Stimulated activated CD4-positive, alpha-beta T cell treated with anti-CD3 and anti-CD28 coated beads, Interleukin-15, amount 100 ng/mL, for 48 hours (primary cell): ENCODE data around the gene ARAP1.

ENCODE experiments used
- DNase-seq, 2 donors: peaks; one replicate each; pipeline ENCODE4 v3.0.0-alpha.2; 2020; ENCODE audit warnings: low read depth in 2 of 2

Gene ARAP1

DNA sequence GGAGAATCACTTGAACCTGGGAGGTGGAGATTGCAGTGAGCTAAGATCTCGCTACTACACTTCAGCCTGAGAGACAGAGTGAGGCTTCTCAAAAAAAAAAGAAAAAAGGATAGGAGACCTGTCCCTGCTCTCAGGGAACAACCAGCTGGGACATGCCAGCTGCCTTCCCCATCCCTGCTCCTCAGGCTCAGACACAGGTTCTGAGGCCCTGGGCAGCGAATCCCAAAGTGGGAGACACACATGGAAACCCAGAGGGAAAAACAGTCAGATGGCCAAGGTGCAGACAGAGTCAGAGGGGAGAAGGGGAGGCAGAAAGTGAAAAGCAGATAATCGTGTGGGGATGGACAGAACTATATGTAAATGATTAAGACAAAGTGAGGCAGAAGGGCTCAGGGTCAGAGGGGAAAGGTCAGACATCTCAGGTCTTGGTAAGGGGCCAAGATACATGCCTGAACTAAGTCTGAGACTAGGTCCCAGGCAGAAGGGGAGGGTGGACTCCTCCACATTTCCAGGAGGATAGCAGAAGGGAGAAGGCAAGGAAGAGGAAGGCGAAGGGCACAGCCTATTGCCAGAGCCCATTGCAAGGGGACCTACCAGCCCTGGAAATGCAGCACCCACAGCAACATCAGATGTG lies 27.4 kb upstream of the ARAP1 start:
- no peak for DNase-seq

DNA sequence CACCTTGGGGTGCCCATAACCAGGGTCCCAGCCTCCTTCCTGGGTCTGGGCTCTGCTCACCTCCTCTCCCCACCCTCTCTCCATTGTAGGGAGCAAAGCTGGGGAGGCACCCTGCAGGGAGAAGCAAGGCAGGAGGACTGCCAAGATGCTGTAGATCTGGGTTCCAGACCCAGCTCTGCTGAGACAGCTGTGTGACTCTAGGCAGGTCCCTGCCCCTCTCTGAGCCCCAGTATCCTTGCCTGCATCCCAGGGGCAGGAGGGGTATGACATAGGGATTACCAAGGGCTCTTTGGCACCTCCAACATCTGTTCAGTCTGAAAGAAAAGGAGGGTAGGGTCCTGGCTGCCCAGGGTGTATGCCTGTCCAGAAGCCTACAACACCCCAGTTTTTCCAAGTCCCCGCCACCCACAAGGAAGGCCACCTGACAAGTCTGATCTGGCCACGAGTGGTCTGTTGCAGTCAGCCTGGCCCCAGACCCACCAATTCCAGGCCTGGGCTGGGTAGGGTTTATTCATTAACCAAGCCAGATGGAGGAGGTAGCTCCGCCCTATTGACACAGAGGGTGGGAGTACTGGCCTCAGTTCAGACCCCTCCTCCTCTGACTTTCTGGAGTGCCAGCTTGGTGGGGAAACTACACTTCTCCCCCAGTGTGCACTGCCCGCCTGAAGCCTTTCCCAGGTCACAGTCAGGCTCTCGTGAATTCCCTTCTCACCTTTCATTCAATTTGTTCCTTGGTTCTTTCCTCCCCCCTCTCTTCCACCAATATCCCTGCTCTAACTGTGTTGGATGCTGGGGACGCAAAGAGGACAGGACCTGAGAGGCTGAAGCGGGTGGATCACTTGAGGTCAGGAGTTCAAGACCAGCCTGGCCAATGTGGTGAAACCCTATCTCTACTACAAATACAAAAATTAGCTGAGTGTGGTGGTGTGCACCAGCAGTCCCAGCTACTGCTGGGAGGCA lies 26.6 kb upstream of the ARAP1 start:
- DNase-seq, result no peak

DNA sequence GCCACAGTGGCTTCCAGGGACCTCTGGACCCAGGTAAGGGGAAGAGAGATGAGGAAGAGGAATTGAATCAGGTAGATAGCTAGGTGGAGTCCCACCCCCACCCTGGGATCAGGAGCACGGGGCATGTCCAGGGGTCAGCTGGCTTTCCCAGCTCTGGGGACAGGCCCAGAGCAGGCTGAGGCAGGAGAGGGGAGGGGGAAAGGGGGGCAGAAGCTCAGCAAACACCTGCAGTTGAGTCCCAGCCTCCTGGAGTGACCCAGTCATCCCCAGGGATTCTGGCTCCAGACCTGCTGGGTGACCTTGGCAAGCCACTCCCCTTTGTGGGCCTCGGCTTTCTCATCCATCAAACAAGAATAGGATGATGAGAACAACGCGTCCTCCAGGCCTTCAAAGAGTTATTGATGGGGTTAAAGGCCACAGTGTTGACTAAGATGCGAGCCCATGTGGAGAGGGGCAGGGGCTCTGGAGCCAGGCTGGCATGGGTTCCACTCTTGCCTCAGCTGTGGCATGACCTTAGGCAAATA lies 25.6 kb upstream of the ARAP1 start:
- DNase-seq, result no peak

DNA sequence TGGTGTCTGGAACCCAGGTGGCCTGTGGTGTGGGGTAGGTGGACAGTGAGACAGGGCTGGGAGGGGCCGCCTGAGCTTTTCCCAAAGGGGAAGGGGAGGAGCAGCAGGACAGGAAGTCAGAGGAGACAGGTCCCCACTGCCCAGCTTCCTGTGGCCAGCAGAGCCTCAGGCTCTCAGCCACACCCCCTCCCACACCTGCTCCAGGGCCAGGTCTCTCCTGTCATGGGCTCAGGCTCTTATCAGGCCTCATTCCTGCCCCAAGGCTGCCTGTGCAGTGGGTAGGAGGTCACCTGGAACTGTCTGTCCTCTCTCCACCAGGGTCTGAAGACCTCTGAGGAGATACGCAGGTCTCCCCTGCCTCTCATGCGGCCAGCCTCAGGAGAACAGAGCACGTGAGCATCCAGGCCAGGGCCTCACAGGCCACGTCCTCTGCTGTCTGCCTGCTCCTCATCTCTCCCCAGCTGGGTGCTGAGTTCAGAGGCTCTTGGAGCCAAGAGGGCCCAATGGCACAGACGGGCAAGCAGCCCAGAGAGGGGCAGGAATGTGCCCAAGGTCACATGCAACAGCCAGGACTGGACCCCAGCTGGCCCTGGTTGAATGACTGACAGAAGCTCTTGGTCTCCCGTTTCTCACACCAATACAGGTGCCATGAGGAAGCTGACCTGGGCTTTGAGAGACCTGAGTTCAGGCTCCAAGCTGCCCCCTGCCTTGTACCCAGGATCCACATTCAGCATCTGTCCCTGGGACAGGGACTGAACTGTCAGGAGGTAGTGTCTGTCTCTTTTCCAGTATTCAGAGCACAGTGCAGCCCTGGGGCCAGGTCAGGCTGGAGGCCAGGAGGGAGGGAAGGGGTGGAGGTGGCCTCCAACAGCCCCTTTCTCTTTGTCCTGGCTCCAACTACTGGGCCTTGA lies 24.9 kb upstream of the ARAP1 start:
- DNase-seq, result no peak

DNA sequence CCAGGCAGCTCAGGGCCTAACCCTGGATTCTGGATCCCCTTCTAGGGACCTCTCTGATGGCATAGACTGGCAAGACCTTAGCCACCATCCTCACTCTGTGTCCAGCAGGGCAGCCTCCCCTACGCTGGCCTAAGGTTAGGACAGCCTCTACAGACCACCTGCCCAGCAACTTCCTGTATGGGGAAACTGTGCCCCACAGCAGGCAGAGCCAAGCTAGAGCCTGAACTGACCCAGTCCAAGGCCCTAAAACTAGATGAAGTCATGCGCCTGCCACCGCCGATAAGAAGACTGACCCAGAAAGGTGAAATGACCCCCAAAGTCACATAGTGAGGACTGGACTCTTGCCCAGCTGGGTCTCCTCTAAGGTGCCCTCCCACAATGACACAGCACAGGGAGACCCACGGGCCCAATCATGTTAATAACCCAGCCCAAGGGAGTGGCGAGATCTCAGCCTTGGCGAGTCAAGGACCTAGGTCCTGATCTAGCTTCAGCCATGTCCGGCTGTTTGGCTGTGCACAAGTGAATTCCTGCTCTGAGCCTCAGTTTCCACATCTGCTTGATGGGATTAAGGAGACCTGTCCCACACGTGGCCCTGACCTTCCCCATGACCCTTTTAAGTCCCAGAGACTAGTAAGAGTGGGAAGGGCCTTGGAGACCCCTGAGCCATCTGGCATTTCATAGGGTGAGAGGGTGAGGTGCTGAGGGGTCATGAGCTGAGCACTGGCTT lies 24.1 kb upstream of the ARAP1 start:
- DNase-seq, result no peak

DNA sequence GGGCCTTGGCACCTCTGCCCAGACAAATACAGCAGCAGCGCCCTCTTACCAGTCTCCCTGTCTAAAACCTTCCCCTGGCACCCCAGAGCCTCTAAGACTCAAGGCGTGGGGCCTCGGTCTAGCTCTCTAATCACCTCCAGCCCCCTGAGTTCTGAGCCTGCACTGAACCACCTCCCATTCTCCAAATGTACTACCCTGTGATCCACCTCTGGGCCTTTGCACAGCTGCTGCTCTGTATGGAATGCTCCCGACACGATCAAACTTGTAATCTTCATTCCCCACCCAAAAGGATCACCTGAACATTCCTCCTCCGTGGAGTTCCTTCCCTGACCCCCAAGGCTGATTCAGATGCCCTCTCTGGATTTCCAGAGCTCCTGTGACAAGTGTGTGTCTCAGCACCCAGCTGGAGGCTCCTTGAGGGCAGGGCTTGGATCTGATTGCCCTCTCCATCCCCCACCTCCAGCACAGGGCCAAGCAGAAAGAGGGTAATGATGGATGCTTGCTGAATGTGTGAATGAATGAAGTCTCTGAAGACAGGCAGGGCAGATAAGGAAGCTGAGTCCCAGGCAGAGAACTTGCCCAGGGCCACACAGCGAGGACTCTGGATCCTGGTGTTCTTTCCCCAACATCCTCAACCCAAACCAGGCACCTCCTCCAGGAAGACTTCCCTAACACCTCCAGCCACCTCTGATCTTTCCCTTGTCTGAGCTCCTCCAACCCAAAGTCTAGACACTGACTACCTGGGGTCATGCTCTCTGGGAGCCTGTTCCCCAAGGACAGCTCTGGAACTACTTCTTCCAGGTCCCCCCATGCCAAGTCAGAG lies 23.3 kb upstream of the ARAP1 start:
- no peak for DNase-seq

DNA sequence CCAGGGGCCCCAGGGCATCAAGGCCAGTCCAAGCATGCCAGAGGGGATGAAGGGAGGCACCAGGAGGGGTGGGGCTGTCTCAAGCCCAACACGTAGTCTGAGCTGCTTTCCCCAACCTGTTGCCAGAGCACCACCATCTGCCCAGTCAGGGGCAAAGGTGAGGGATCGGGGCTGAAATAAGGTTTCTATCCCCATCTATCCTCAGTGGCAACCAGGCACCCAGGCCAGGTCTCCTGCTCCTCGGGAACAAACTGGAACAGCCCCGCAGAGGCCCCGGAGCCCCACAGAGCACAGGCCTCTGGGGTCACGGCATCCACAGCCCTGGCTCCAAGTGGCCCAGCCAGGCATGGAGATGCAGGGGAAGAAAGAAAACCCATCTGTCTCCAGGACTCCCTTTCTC lies 22.3 kb upstream of the ARAP1 start:
- DNase-seq, result no peak

DNA sequence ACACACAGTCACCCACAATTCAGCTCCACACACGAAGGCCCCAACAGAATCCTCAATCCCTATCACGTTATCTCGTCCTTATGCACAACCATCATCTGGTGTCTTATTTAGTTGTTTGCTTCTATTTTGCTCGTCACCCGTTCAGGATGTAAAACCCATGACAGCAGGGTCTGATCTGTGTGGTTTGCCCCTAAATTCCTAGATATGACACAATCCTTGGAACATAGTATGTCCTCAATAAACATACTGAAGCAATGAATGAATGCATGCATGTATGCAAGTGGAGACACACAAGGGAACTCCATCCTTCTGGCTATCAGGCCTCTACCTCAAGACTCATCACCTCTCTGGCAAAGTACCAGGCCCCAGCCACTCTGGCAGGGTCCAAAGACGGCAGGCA lies 21.5 kb upstream of the ARAP1 start:
- no peak for DNase-seq

DNA sequence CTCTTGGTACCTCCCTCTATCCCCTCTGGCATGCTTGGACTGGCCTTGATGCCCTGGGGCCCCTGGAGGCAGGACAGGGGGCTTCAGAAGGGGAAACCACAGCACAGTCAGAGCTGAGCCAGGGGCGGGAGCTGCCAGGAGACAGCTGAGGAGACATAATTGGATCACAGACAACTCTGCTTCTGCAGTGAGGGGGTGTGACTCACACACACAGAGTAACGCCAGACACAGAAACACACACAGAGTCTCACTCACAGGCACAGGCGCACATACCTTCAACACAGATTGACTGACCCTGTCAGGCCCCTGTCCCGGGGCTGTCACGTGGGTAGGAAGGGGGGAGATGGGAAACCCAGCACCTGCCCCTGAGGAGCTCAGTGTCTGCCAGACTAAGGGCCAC lies 21.1 kb upstream of the ARAP1 start:
- no peak for DNase-seq

DNA sequence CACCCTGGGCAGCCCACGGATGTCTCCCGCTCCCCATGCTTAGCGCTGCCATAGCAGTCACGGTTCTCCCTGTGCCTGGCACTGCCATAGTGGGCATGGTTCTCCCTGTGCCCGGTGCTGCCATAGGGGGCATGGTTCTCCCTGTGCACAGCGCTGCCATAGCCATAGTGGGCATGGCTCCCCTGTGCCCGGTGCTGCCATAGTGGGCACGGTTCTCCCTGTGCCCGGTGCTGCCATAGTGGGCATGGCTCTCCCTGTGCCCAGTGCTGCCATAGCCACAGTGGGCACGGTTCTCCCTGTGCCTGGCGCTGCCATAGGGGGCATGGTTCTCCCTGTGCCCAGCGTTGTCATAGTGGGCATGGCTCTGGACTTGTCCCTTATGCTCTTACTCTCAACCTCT lies 19.9 kb upstream of the ARAP1 start:
- DNase-seq, result no peak

DNA sequence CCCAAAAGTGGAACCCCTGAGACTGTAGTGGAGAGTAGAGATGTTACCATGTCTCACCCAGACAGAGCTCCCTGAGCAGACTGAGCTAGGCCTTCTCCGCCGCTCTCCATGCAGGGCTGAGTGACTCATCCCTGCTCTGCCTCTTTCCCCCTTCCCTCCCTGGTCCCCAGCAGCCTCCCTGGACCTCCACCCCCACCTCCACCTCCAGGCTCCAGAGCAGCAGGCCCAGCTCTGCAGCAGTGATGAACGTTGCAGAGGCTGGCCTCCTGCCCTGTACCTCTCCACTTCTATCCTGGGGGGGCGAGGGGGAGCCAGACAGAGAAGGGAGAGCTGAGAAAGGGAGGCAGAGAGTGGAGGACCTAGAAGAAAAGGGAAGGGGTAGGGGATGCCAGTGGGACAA lies 19.3 kb upstream of the ARAP1 start:
- no peak for DNase-seq

DNA sequence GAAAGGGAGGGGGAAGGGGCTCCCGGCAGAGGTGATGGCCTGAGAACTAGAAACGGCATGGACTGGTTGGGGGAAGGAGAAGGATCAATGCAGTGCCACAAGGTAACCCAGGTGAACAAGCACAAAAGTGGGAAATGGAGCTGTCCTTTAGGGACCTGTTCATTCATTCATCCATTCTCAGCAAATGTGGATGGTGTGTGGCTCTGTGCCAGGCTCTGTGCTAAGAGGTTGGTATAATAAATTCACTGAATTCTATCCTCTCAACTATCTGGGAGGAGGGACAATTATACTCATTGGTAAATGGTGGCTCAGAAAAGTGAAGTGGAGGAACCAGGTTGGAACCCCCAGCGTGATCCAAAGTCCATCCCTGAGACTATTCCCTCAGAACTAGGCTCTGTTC lies 18.6 kb upstream of the ARAP1 start:
- no peak for DNase-seq

DNA sequence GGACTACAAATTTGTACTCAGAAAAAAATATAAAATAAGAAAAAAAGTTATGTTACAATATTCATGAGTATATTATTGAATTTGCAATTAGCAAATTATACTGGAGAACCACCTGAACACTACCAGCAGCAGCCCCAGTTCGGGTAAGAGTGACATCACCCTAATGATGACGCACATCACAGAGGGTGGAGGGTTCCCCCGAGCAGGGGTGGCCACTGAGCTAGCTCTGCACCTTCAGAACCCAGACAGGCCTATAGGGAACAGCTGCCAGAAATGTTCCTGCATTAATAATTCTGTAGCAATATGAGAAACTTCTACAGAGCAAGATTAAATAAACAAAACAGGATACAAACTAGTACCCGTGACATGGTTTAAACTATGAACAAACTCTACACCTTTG lies 17.5 kb upstream of the ARAP1 start:
- DNase-seq, result no peak

DNA sequence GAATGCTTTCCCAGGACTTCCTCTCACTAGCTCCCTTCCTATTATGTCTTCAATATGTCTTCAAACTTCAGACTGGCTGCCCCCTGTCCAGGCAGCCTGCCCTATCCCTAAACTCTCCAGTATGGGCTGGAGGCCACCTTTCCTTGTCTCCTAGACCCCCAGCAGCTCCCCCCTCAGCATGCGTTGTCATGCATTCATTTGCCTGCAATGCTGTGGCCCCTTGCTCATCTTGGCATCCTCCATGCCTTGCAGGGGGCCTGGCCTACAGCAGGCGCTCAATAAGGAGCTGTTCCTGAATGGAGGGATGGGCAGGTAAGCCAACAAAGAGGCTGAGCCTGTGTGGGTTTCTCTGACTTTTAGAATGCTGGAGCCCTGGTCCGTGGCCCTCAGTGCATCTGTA lies 16.4 kb upstream of the ARAP1 start:
- no peak for DNase-seq

DNA sequence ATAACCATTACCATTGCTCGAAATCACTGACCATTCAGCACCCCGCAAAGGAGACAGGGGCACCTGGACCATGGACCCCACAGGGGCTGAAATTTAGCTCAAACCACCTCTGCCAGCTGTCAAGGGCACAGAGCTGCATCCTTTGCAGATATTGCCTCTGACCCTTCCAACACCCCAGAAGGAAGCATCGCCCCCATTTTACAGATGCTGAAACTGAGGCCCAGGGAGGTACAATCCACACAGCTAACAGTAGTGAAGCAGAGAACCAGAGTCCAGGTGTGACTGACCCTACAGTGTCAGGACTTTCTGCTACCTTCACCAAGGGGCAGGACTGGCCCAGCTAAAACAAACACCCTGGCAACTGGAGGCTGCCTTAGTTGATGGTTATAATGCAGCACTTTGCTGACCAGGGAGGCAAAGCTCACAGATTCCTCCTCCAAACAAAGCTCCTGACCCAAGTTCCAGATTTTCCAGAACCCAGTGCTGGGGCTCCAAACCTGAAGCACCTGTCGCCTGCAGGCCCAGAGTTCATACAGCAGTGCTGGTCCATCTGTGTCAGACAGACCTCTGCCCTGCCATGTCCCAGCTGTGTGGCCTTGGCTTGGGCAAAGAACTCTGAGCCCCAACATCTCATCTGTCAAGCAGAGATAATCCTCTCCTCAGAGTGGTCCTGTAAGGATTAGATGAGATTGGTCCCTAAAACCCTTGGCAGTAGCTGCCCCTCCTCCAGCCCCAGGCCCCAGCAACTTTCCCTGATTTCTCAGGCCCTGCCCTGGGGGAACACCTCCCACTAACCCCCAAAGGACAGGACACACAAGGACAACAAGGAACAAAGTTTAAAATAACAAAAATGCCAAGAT lies 15.2 kb upstream of the ARAP1 start:
- DNase-seq, result no peak

DNA sequence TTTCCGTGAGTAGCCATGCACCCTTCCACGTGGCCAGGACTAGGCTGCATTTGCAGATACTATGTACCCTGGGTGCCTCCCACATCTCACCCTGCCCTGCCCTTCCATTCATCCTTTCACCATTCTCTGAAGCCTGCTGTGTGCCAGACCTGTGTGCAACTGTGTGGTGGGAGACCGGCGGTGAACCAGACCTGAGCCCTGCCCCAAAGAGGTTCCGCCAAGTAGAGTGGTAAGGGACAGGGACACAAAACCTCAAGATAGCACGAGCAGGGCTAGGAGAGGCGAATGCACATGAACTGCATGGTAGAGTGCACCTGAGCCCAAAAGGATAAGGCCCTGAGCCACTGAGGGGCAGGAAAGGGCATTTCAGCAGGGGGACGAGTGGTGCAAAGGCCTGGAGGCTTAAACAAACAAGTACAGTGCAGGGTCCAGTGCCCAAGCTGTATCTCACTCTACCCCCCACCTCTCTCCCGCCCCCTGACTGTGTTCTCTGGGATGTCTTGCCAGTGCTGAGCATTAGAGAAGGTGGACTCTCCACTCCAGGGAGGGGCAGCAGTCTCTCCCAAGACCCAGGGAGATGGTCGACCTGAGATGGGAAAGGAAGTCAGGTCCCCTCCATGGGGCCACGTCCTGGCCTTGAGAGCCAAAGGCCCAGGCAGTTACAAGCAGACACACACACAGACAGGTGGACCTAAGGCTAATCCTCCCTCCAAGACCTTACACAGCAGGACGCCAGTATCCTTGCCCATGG lies 14.1 kb upstream of the ARAP1 start:
- DNase-seq, result no peak

DNA sequence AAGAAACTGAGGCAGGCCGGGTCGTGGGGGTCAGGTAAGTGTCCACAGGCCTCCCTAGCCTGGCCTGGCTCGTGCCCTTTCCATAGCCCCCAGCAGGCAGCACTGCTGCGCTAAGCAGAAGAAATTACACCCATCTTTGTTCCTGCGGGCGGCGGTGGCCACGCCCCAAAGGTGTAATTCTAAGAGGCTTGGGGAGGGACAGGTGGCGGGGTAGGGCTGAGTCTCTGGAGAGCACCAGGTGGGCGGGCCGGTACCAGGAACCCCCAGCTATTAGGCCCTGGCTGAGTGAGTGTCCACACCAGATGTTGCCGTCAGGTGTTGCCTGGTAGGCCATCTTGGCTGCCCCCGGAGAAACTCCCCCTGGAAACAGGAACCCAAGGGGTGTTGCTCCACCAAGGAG lies 12.3 kb upstream of the ARAP1 start:
- DNase-seq, result no peak

DNA sequence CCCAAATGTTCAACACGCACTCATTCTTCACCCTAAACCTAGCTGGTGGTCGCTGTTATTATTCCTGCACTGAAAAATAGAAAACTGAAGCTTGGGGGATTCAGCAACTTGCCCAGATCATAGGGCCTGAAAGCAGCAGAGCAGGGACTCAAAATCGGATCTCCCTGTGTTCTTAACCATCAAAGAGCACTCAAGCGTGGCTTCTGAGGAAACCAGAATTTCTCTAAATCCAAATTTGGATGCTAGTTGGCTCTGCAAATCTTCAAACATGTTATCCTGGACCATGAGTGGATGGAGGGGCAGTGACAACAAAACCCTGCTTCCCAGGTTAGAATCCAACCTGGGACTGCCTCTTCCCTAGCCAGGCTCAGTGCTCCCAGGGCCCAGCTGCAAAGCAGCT lies 11.6 kb upstream of the ARAP1 start:
- DNase-seq, result no peak
